Activated T-helper 1 cell treated with anti-CD3 and anti-CD28 coated beads, Interleukin-12 subunit alpha, Interleukin-12 subunit beta, Interleukin-2, Interleukin-4 antibody, amounts not matched to agents 30 ng/mL and 10 ng/mL and 1 ng/mL, durations not matched to agents 14 hours and 24 hours and 36 hours (primary cell): ENCODE measurements around the gene DHRS13. TPM values are rescaled to one million over a fixed set of nuclear protein-coding genes. Genes with fewer than 3 reads are reported as not detected.
"Not testable (repeated sequence)": the region's sequence is repeated elsewhere in the genome, so short reads cannot be mapped to it uniquely, and the experiment has no call there.

Source experiments
- DNase-seq: peaks from one replicate; pipeline ENCODE4 v3.0.0; 2021; ENCODE audit warnings: low spot score
- H3K27ac Mint-ChIP-seq: one replicate; pipeline ENCODE4 v1.8.0; 2021; ENCODE audit warnings: mild to moderate bottlenecking, mixed read lengths
- H3K27me3 Mint-ChIP-seq: one replicate; pipeline ENCODE4 v1.8.0; 2022; ENCODE audit warnings: mild to moderate bottlenecking, moderate library complexity, mixed read lengths; ENCODE audit not compliant: insufficient read depth
- H3K36me3 Mint-ChIP-seq: one replicate; pipeline ENCODE4 v1.8.0; 2021; ENCODE audit warnings: low read depth, mixed read lengths
- H3K4me1 Mint-ChIP-seq: one replicate; pipeline ENCODE4 v1.8.0; 2021; ENCODE audit warnings: low read depth, mixed read lengths
- H3K4me3 Mint-ChIP-seq: one replicate; pipeline ENCODE4 v1.8.0; 2021; ENCODE audit warnings: mild to moderate bottlenecking, moderate library complexity, mixed read lengths
- H3K9me3 Mint-ChIP-seq: one replicate; pipeline ENCODE4 v1.8.0; 2021; ENCODE audit warnings: mixed read lengths
- intact Hi-C: fragments of 100-400 bp; cut with micrococcal nuclease; formaldehyde crosslinking; loops from one replicate; pipeline ENCODE4 v1.15.1; 2024
- total RNA-seq: library from RNA; stranded (reverse); gene quantifications from 2 replicates; pipeline ENCODE4 v1.2.3, GENCODE V29; 2022

Gene DHRS13
- total RNA-seq, 1 donor from 2014 or later = 34.9 TPM

GRCh38 chr17:28908640-28909167 is 5.8 kb upstream of the DHRS13 start:
- H3K36me3 Mint-ChIP-seq = peaks cover 57% of the 10 kb centered on the region
- H3K4me3 Mint-ChIP-seq = no peak overlapping the region
- no peaks in the 10 kb centered on the region for H3K27me3 Mint-ChIP-seq
- no peak for DNase-seq
- no peaks in the 10 kb centered on the region for H3K9me3 Mint-ChIP-seq
- no peak overlapping the region for H3K27ac Mint-ChIP-seq
- H3K4me1 Mint-ChIP-seq = no peaks in the 10 kb centered on the region
- intact Hi-C loops = no loop called here

- no peaks in the 10 kb centered on the region for H3K27me3 Mint-ChIP-seq
- no peaks in the 10 kb centered on the region for H3K9me3 Mint-ChIP-seq
- H3K4me1 Mint-ChIP-seq = peaks cover 7% of the 10 kb centered on the region
- peaks cover 49% of the 10 kb centered on the region for H3K36me3 Mint-ChIP-seq
- H3K4me3 Mint-ChIP-seq = no peak overlapping the region
- no peak for DNase-seq
- H3K27ac Mint-ChIP-seq = peak overlapping the region; percentile 29
- intact Hi-C loops = no loop called here
These were observed 5.0 kb upstream of the DHRS13 start for GRCh38 chr17:28907709-28908475.

- H3K4me1 Mint-ChIP-seq = peaks cover 11% of the 10 kb centered on the region
- no peak overlapping the region for H3K27ac Mint-ChIP-seq
- H3K4me3 Mint-ChIP-seq = no peak overlapping the region
- peaks cover 46% of the 10 kb centered on the region for H3K36me3 Mint-ChIP-seq
- H3K9me3 Mint-ChIP-seq = no peaks in the 10 kb centered on the region
- intact Hi-C loops = no loop called here
- no peaks in the 10 kb centered on the region for H3K27me3 Mint-ChIP-seq
- DNase-seq = no peak
These were observed 4.0 kb upstream of the DHRS13 start for GRCh38 chr17:28906706-28907438.

DNA sequence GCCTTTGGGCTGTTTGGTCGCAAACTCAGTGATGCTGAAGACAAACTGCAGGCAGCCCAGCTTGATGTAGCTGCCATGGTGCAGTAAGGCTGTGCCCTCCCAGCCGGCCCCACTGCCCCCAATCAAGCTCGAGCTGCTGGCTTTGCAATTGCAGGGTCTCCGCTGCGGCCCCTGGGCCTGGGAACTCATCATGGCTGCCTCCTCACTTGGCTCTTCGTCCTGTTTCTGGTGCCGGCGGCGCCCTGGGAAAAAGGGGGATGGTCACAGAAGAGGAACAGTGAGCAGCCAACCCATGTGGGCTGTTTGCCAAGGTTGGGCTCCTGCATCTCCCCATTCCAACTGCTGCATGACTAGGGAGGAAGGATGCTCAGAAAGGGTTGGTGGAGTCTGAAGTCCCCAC is 3.4 kb upstream of the DHRS13 start:
- Mint-ChIP-seq H3K36me3 (peaks cover 49% of the 10 kb centered on the region), H3K4me3 (no peak overlapping the region), H3K9me3 (no peaks in the 10 kb centered on the region), H3K27ac (no peak overlapping the region), H3K4me1 (peaks cover 16% of the 10 kb centered on the region), H3K27me3 (no peaks in the 10 kb centered on the region)
- no peak for DNase-seq
- intact Hi-C loops = no loop called here

- Mint-ChIP-seq H3K27ac (no peak overlapping the region), H3K36me3 (peaks cover 42% of the 10 kb centered on the region), H3K4me3 (no peak overlapping the region), H3K9me3 (no peaks in the 10 kb centered on the region), H3K27me3 (no peaks in the 10 kb centered on the region), H3K4me1 (peaks cover 24% of the 10 kb centered on the region)
- intact Hi-C loops = no loop called here
- no peak for DNase-seq
These were observed 1.9 kb upstream of the DHRS13 start for GRCh38 chr17:28904800-28905199.

DNA sequence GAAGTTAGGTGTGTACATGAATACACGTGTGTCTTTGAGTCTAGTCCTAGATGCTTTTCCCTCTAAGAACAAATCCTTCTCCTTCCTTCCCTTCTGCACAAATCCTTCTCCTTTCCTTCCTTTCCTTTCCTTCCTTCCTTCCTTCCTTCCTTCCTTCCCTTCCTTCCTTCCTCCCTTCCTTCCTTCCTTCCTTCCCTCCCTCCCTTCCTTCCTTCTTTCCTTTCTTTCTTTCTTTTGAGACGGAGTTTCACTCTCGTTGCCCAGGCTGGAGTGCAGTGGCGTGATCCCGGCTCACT is 615 bp upstream of the DHRS13 start:
- H3K27me3 Mint-ChIP-seq, DNase-seq, H3K9me3 Mint-ChIP-seq: not testable (repeated sequence)
- Mint-ChIP-seq H3K4me3 (peak overlapping the region; percentile 74), H3K36me3 (peaks cover 38% of the 10 kb centered on the region), H3K4me1 (peaks cover 36% of the 10 kb centered on the region), H3K27ac (peak overlapping the region; percentile 78)
- intact Hi-C loops = loop anchor here (1.0 to 2.0 kb wide), 6 partner anchors 13 to 176 kb away; no protein-coding TSS in a partner anchor

- Mint-ChIP-seq H3K4me1 (peaks cover 43% of the 10 kb centered on the region), H3K4me3 (peak overlapping the region; percentile 91), H3K27me3 (no peaks in the 10 kb centered on the region), H3K9me3 (no peaks in the 10 kb centered on the region), H3K27ac (peak overlapping the region; percentile 79), H3K36me3 (peaks cover 37% of the 10 kb centered on the region)
- peak; percentile 41 for DNase-seq
- intact Hi-C loops = loop anchor here (1.0 to 2.0 kb wide), 4 partner anchors 15 to 91 kb away; no protein-coding TSS in a partner anchor
These were observed 737 bp downstream of the DHRS13 start for GRCh38 chr17:28901866-28902818.

DNA sequence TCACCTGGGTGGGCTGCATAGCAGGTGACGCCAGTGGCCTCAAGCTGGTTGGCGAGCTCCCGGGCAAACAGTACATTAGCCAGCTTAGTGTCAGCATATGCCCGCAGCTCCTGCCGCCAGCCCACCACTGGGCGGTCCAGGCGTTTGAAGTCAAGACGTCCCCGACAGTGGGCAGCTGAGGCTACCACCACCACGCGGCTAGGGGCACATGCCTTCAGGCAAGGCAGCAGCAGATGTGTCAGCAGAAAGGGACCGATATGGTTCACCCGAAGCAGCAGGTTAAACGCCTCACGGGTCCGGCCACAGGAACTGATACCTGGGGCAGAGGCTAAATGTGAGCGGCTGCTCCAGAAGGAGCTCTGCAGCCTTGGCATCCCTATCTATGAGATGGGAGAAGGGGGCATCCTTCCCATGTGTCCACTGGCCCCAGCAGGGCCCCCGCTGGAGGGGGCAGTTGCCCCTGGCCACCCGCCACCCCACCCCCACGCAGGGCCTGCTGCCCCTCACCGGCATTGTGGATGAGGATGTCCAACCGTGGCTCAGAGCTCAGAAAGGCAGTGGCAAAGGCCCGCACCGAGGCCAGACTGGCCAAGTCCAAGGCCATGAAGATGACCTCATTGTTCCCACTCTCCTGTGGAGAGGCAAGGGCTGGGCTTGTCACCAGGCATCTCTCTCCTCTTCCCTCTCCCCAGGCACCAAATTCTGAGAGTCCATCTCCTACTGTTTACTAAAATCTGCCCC is 1.7 kb downstream of the DHRS13 start:
- Mint-ChIP-seq H3K4me1 (peaks cover 52% of the 10 kb centered on the region), H3K4me3 (peak overlapping the region; percentile 91), H3K9me3 (no peaks in the 10 kb centered on the region), H3K36me3 (peaks cover 32% of the 10 kb centered on the region), H3K27ac (peak overlapping the region; percentile 79), H3K27me3 (no peaks in the 10 kb centered on the region)
- intact Hi-C loops = no loop called here
- no peak for DNase-seq

DNA sequence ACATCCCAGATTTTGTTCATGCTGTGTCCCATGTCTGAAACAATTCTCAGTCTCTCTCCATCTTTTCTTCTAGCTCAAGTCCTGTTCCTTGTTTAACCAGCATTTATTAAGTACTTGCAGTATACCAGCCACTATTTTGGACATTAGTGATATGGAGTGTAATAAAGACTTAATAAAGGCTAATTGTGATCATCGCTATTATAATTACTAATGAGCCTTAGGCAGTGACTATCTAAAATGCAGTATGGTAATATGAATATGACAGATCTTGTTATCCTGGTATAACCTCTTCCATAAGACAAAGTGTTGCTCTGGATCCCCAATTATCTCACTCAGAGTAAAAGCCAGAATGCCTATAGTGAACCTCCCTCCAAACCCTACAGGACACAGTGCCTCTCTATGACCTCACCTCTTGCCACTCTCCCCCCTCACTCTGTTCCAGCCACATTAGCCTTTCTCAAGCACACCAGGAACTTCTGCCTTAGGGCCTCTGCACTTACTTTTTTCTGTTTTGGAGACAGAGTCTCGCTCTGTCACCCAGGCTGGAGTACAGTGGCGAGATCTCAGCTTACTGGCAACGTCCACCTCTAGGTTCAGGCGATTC is 3.6 kb downstream of the DHRS13 start:
- Mint-ChIP-seq H3K27me3 (no peaks in the 10 kb centered on the region), H3K9me3 (no peaks in the 10 kb centered on the region), H3K27ac (no peak overlapping the region), H3K36me3 (peaks cover 30% of the 10 kb centered on the region), H3K4me3 (peak overlapping the region; percentile 12), H3K4me1 (peaks cover 60% of the 10 kb centered on the region)
- intact Hi-C loops = no loop called here
- no peak for DNase-seq

- H3K9me3 Mint-ChIP-seq = no peaks in the 10 kb centered on the region
- intact Hi-C loops = no loop called here
- H3K36me3 Mint-ChIP-seq = peaks cover 29% of the 10 kb centered on the region
- H3K4me1 Mint-ChIP-seq = peaks cover 64% of the 10 kb centered on the region
- peak overlapping the region; percentile 96 for H3K27ac Mint-ChIP-seq
- H3K4me3 Mint-ChIP-seq = peak overlapping the region; percentile 95
- H3K27me3 Mint-ChIP-seq = no peaks in the 10 kb centered on the region
- DNase-seq = no peak
These were observed 4.3 kb downstream of the DHRS13 start for GRCh38 chr17:28898527-28898955.

GRCh38 chr17:28897769-28898526 is 4.9 kb downstream of the DHRS13 start:
- no peak for DNase-seq
- H3K27ac Mint-ChIP-seq = peak overlapping the region; percentile 96

More at GRCh38 chr17:28897769-28898526, 4.9 kb downstream of the DHRS13 start:
- intact Hi-C loops = loop anchor here (1.0 kb wide), 2 partner anchors 56 to 135 kb away; partner anchors contain the start of gene FAM222B
- Mint-ChIP-seq H3K4me3 (peak overlapping the region; percentile 95), H3K4me1 (peaks cover 65% of the 10 kb centered on the region), H3K27me3 (no peaks in the 10 kb centered on the region), H3K36me3 (peaks cover 35% of the 10 kb centered on the region), H3K9me3 (no peaks in the 10 kb centered on the region)
